GM21786 (cell line): ENCODE measurements around the gene FAM187B.

ENCODE experiments used
- ATAC-seq: cut with Tn5 transposase; IDR thresholded peaks from one replicate; pipeline ENCODE4 v1.9.1; 2021; ENCODE audit not compliant: unreplicated experiment

FAM187B gene

GRCh38 chr19:35179830-35180229, 48.7 kb downstream of the FAM187B start:
- no peak for ATAC-seq

DNA sequence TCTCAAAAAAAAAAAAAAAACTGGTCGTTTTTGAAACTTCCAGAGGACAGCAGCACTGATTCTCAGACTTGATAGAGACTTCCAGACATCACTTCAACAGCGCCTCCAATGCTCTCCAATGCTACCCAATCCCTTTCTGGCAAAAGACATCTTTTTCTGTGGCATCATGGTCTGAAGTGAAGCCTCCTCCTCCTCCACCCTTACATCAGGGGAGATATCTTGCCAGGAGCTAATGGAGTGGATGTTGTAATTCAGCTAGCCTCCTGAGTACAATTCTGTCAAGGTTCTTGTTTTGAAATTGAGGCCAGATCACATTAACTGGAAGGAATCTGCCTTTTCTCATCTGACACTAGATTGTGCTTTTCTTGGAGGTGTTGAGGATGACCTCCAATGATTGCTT, 49.8 kb downstream of the FAM187B start:
- no peak for ATAC-seq

- ATAC-seq, result no peak
Observed at GRCh38 chr19:35177377-35178274, 50.9 kb downstream of the FAM187B start.

DNA sequence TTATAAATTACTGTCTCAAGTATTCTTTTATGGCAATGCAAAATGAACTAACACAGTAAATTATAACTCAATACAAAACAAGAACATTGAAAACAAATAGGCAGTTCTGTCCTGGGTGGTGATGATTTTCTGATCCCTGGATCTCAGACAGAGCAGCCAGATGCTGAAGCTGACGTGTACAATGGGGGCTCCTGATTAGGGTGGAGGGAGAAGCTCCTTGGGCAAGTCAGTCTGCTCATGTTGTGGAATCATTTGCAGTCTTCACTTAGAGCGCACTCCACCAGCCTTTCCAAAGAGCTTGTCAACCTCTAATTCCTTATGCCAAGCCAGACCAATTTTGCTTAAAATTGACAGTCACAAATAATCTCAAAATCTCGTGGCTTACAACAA, 52.4 kb downstream of the FAM187B start:
- no peak for ATAC-seq
